Measurements from ENCODE around the gene MESP2.

Gene MESP2

GRCh38 chr15:89776274-89777072, at the start of gene MESP2:
Gene MESP2 (plus strand): TSS chr15:89776332. CDS start chr15:89776358, 26 bp downstream.
- H3K4me3 ChIP-seq (ENCODE audit: low read depth, low read length): peak within 1 kb of the TSS; percentile 43
- peak; percentile 27; the same call in 1 of the 2 replicates for TF ChIP-seq CTCF (IDR thresholded peaks at IDR 0.05; ENCODE audit: borderline replicate concordance, insufficient read depth, low read depth, low read length)

GRCh38 chr15:89728254-89728653, 47.9 kb upstream of the MESP2 start:
- no peak overlapping the region for H3K4me3 ChIP-seq (ENCODE audit: low read depth, low read length)
- TF ChIP-seq CTCF (IDR thresholded peaks at IDR 0.05; ENCODE audit: borderline replicate concordance, insufficient read depth, low read depth, low read length): no peak

GRCh38 chr15:89731275-89731674, 44.9 kb upstream of the MESP2 start:
- TF ChIP-seq CTCF (IDR thresholded peaks at IDR 0.05; ENCODE audit: borderline replicate concordance, insufficient read depth, low read depth, low read length): no peak
- no peak overlapping the region for H3K4me3 ChIP-seq (ENCODE audit: low read depth, low read length)

GRCh38 chr15:89732451-89733172, 43.5 kb upstream of the MESP2 start:
- no peak for TF ChIP-seq CTCF (IDR thresholded peaks at IDR 0.05; ENCODE audit: borderline replicate concordance, insufficient read depth, low read depth, low read length)
- H3K4me3 ChIP-seq (ENCODE audit: low read depth, low read length): no peak overlapping the region

- no peak overlapping the region for H3K4me3 ChIP-seq (ENCODE audit: low read depth, low read length)
- no peak for TF ChIP-seq CTCF (IDR thresholded peaks at IDR 0.05; ENCODE audit: borderline replicate concordance, insufficient read depth, low read depth, low read length)
Measured at GRCh38 chr15:89735773-89736172, 40.4 kb upstream of the MESP2 start.

GRCh38 chr15:89740137-89740536, 36.0 kb upstream of the MESP2 start:
- no peak overlapping the region for H3K4me3 ChIP-seq (ENCODE audit: low read depth, low read length)
- peak; percentile 84 for TF ChIP-seq CTCF (IDR thresholded peaks at IDR 0.05; ENCODE audit: borderline replicate concordance, insufficient read depth, low read depth, low read length)
